ENCODE measurements around the gene RAB37. TPM values are rescaled to one million over a fixed set of nuclear protein-coding genes. Genes with fewer than 3 reads are reported as not detected.
A peak's percentile ranks its signal among the peaks of the same experiment; 100 is the strongest.

The RAB37 gene
- total and polyA plus RNA-seq, 2 of the 13 experiments (the other 11 are each of a cell fraction or from before 2014, with no cell fraction given) = 0.91 to 3.7 TPM

DNA sequence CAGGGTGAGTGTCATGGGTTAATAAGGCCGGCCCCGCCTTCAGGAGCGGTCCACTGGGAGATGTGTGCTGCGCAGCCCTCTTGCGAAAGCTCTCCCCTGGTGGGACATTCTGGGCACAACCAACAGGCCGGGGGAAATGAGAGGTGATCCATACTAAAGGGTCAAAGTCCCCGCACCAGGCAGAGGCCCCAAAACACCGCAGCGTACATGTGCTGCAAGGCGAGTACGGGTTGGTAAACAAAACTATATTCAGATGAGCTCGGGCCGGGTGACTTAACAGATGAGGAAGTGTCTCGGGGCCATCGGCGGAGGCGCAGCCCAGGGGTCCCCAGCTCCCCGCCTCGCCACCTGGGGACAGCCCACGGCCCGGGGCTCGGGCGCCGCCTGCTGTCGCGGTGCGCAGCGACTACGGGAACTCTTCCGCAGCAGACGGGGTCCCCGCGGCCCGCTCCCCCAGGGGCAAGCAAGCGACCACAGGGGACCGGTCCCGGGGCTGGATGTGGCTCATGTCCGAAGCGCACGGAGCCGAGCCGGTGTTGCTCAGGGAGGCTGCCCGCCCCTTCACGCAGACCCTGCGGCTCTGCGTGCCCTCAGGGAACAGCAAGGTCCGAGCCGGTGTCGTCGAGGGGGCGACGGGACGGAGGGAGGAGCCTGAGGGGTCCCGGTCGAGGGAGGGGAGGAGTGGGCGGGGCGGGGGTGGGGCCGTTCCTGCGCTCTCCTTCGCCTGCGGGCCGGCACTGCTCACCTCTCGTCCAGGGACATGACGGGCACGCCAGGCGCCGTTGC lies at the start of gene RAB37 (continued):
- TF ChIP-seq, protein P1, sequence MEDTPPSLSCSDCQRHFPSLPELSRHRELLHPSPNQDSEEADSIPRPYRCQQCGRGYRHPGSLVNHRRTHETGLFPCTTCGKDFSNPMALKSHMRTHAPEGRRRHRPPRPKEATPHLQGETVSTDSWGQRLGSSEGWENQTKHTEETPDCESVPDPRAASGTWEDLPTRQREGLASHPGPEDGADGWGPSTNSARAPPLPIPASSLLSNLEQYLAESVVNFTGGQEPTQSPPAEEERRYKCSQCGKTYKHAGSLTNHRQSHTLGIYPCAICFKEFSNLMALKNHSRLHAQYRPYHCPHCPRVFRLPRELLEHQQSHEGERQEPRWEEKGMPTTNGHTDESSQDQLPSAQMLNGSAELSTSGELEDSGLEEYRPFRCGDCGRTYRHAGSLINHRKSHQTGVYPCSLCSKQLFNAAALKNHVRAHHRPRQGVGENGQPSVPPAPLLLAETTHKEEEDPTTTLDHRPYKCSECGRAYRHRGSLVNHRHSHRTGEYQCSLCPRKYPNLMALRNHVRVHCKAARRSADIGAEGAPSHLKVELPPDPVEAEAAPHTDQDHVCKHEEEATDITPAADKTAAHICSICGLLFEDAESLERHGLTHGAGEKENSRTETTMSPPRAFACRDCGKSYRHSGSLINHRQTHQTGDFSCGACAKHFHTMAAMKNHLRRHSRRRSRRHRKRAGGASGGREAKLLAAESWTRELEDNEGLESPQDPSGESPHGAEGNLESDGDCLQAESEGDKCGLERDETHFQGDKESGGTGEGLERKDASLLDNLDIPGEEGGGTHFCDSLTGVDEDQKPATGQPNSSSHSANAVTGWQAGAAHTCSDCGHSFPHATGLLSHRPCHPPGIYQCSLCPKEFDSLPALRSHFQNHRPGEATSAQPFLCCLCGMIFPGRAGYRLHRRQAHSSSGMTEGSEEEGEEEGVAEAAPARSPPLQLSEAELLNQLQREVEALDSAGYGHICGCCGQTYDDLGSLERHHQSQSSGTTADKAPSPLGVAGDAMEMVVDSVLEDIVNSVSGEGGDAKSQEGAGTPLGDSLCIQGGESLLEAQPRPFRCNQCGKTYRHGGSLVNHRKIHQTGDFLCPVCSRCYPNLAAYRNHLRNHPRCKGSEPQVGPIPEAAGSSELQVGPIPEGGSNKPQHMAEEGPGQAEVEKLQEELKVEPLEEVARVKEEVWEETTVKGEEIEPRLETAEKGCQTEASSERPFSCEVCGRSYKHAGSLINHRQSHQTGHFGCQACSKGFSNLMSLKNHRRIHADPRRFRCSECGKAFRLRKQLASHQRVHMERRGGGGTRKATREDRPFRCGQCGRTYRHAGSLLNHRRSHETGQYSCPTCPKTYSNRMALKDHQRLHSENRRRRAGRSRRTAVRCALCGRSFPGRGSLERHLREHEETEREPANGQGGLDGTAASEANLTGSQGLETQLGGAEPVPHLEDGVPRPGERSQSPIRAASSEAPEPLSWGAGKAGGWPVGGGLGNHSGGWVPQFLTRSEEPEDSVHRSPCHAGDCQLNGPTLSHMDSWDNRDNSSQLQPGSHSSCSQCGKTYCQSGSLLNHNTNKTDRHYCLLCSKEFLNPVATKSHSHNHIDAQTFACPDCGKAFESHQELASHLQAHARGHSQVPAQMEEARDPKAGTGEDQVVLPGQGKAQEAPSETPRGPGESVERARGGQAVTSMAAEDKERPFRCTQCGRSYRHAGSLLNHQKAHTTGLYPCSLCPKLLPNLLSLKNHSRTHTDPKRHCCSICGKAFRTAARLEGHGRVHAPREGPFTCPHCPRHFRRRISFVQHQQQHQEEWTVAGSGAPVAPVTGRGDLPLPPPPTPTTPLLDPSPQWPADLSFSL (CRISPR knock-in tag; IDR thresholded peaks at IDR 0.05) = peak; percentile 72; the same call in 1 of the 2 replicates
- TF ChIP-seq RFX5 (IDR thresholded peaks at IDR 0.05; ENCODE audit: low read depth, low read length) (no peak), KAT8 (CRISPR knock-in tag; IDR thresholded peaks at IDR 0.05) (peak; percentile 74; the same call in 1 of the 2 replicates), ZNF124 (CRISPR knock-in tag; IDR thresholded peaks at IDR 0.05) (peak; percentile 88), ZNF660 (CRISPR knock-in tag; IDR thresholded peaks at IDR 0.05; ENCODE audit: borderline replicate concordance, low read depth) (no peak), ZNF432 (CRISPR knock-in tag; IDR thresholded peaks at IDR 0.05; ENCODE audit: borderline replicate concordance) (no peak), TCF12 (IDR thresholded peaks at IDR 0.05) (no peak), TCF12 (CRISPR knock-in tag; IDR thresholded peaks at IDR 0.05) (peak; percentile 61; the same call in 1 of the 2 replicates), ZNF230 (CRISPR knock-in tag; IDR thresholded peaks at IDR 0.05) (peak; percentile 86; the same call in 1 of the 2 replicates), ZFP37 (CRISPR knock-in tag; IDR thresholded peaks at IDR 0.05; ENCODE audit: borderline replicate concordance) (no peak), MXD4 (CRISPR knock-in tag; IDR thresholded peaks at IDR 0.05) (no peak; the same call in none of the 2 replicates), ZNF567 (CRISPR knock-in tag; IDR thresholded peaks at IDR 0.05; ENCODE audit: borderline replicate concordance) (no peak), ISL2 (CRISPR knock-in tag; IDR thresholded peaks at IDR 0.05) (peak; percentile 85), ZNF703 (CRISPR knock-in tag; IDR thresholded peaks at IDR 0.05; ENCODE audit: borderline replicate concordance) (peak; percentile 93), WIZ (CRISPR knock-in tag; IDR thresholded peaks at IDR 0.05) (no peak), JDP2 (CRISPR knock-in tag; IDR thresholded peaks at IDR 0.05; ENCODE audit: borderline replicate concordance) (no peak; the same call in 1 of the 2 replicates), E2F2 (CRISPR knock-in tag; IDR thresholded peaks at IDR 0.05; ENCODE audit: borderline replicate concordance) (no peak), ZFP1 (CRISPR knock-in tag; IDR thresholded peaks at IDR 0.05) (peak; percentile 88; the same call in 1 of the 2 replicates), CHD2 (IDR thresholded peaks at IDR 0.05; ENCODE audit: low read depth, low read length) (no peak; the same call in 1 of the 2 replicates), ZNF224 (CRISPR knock-in tag; IDR thresholded peaks at IDR 0.05) (peak; percentile 82), ASH2L (IDR thresholded peaks at IDR 0.05; ENCODE audit: insufficient read length, low read depth, low read length) (peak; percentile 79)
- TF ChIP-seq, protein P2, sequence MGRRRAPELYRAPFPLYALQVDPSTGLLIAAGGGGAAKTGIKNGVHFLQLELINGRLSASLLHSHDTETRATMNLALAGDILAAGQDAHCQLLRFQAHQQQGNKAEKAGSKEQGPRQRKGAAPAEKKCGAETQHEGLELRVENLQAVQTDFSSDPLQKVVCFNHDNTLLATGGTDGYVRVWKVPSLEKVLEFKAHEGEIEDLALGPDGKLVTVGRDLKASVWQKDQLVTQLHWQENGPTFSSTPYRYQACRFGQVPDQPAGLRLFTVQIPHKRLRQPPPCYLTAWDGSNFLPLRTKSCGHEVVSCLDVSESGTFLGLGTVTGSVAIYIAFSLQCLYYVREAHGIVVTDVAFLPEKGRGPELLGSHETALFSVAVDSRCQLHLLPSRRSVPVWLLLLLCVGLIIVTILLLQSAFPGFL (CRISPR knock-in tag; IDR thresholded peaks at IDR 0.05) = no peak

Measured in HepG2 (cell line).